HEK293 (cell line): Measurements from ENCODE around the gene NPIPB2.

Source experiments
- ELK4 ChIP-seq: IDR thresholded peaks from 2 replicates; pipeline ENCODE4 v1.6.1; 2011; ENCODE audit warnings: mild to moderate bottlenecking, low read depth, low read length, borderline replicate concordance
- FEZF1 ChIP-seq: fragments of 450-650 bp; formaldehyde crosslinking; IDR thresholded peaks from 2 replicates; pipeline ENCODE4 v1.5.1; 2016; ENCODE audit warnings: missing biosample characterization, missing genetic modification characterization
- GLI4 ChIP-seq: fragments of 450-650 bp; formaldehyde crosslinking; IDR thresholded peaks from 2 replicates; pipeline ENCODE4 v1.5.1; 2016; ENCODE audit warnings: missing biosample characterization, missing genetic modification characterization
- HIC1 ChIP-seq: fragments of 450-650 bp; formaldehyde crosslinking; IDR thresholded peaks from 2 replicates; pipeline ENCODE4 v1.5.1; 2016; ENCODE audit warnings: missing biosample characterization, missing genetic modification characterization
- KLF7 ChIP-seq: fragments of 450-650 bp; formaldehyde crosslinking; IDR thresholded peaks from 2 replicates; pipeline ENCODE4 v1.5.1; 2016; ENCODE audit warnings: missing biosample characterization, missing genetic modification characterization, borderline replicate concordance
- MZF1 ChIP-seq: fragments of 450-650 bp; formaldehyde crosslinking; IDR thresholded peaks from 2 replicates; pipeline ENCODE4 v1.5.1; 2017; ENCODE audit warnings: missing biosample characterization, missing genetic modification characterization, borderline replicate concordance
- RBAK ChIP-seq: fragments of 450-650 bp; formaldehyde crosslinking; IDR thresholded peaks from 2 replicates; pipeline ENCODE4 v1.5.1; 2016; ENCODE audit warnings: missing biosample characterization, missing genetic modification characterization
- SCRT2 ChIP-seq: fragments of 450-650 bp; formaldehyde crosslinking; IDR thresholded peaks from 2 replicates; pipeline ENCODE4 v1.5.1; 2016; ENCODE audit warnings: missing biosample characterization, missing genetic modification characterization
- SP7 ChIP-seq: fragments of 450-650 bp; formaldehyde crosslinking; IDR thresholded peaks from 2 replicates; pipeline ENCODE4 v1.5.1; 2016; ENCODE audit warnings: missing biosample characterization, missing genetic modification characterization
- YY2 ChIP-seq: fragments of 450-650 bp; formaldehyde crosslinking; IDR thresholded peaks from 2 replicates; pipeline ENCODE4 v1.5.1; 2016; ENCODE audit warnings: missing biosample characterization, missing genetic modification characterization
- ZBTB1 ChIP-seq: fragments of 450-650 bp; formaldehyde crosslinking; IDR thresholded peaks from 2 replicates; pipeline ENCODE4 v1.5.1; 2016; ENCODE audit warnings: missing biosample characterization, missing genetic modification characterization
- ZBTB26 ChIP-seq: fragments of 450-650 bp; formaldehyde crosslinking; optimal IDR thresholded peaks from 2 replicates; pipeline ENCODE3; 2016; ENCODE audit warnings: missing biosample characterization, mild to moderate bottlenecking, missing genetic modification characterization
- ZBTB44 ChIP-seq: fragments of 450-650 bp; IDR thresholded peaks from 2 replicates; pipeline ENCODE4 v1.5.1; 2018; ENCODE audit warnings: missing biosample characterization, mild to moderate bottlenecking, missing genetic modification characterization
- ZBTB6 ChIP-seq: fragments of 450-650 bp; formaldehyde crosslinking; IDR thresholded peaks from 2 replicates; pipeline ENCODE4 v1.5.1; 2017; ENCODE audit warnings: missing biosample characterization, missing genetic modification characterization
- ZNF112 ChIP-seq: fragments of 450-650 bp; formaldehyde crosslinking; IDR thresholded peaks from 2 replicates; pipeline ENCODE4 v1.5.0; 2017; ENCODE audit warnings: missing biosample characterization, missing genetic modification characterization
- ZNF169 ChIP-seq: fragments of 450-650 bp; formaldehyde crosslinking; IDR thresholded peaks from 2 replicates; pipeline ENCODE4 v1.5.1; 2016; ENCODE audit warnings: missing biosample characterization, missing genetic modification characterization
- ZNF19 ChIP-seq: fragments of 450-650 bp; formaldehyde crosslinking; IDR thresholded peaks from 2 replicates; pipeline ENCODE4; 2016; ENCODE audit warnings: missing biosample characterization, missing genetic modification characterization, low read depth
- ZNF202 ChIP-seq: fragments of 450-650 bp; formaldehyde crosslinking; IDR thresholded peaks from 2 replicates; pipeline ENCODE4 v1.5.1; 2016; ENCODE audit warnings: missing biosample characterization, missing genetic modification characterization, borderline replicate concordance
- ZNF239 ChIP-seq: fragments of 450-650 bp; formaldehyde crosslinking; IDR thresholded peaks from 2 replicates; pipeline ENCODE4 v1.5.1; 2016; ENCODE audit warnings: missing biosample characterization, missing genetic modification characterization
- ZNF266 ChIP-seq: fragments of 450-650 bp; formaldehyde crosslinking; IDR thresholded peaks from 2 replicates; pipeline ENCODE4 v1.5.1; 2016; ENCODE audit warnings: missing biosample characterization, missing genetic modification characterization, low read depth
- ZNF362 ChIP-seq: fragments of 450-650 bp; formaldehyde crosslinking; IDR thresholded peaks from 2 replicates; pipeline ENCODE4 v1.5.1; 2016; ENCODE audit warnings: missing biosample characterization, missing genetic modification characterization
- ZNF394 ChIP-seq: fragments of 450-650 bp; formaldehyde crosslinking; IDR thresholded peaks from 2 replicates; pipeline ENCODE4 v1.5.1; 2016; ENCODE audit warnings: missing biosample characterization, missing genetic modification characterization, mild to moderate bottlenecking, moderate library complexity, borderline replicate concordance
- ZNF423 ChIP-seq: fragments of 450-650 bp; formaldehyde crosslinking; IDR thresholded peaks from 2 replicates; pipeline ENCODE4 v1.5.1; 2016; ENCODE audit warnings: missing biosample characterization, missing genetic modification characterization
- ZNF514 ChIP-seq: fragments of 450-650 bp; formaldehyde crosslinking; IDR thresholded peaks from 2 replicates; pipeline ENCODE4 v1.5.1; 2016; ENCODE audit warnings: missing biosample characterization, missing genetic modification characterization
- ZNF530 ChIP-seq: fragments of 450-650 bp; formaldehyde crosslinking; IDR thresholded peaks from 2 replicates; pipeline ENCODE4 v1.5.1; 2016; ENCODE audit warnings: low read depth, missing biosample characterization, missing genetic modification characterization
- ZNF544 ChIP-seq: fragments of 450-650 bp; formaldehyde crosslinking; IDR thresholded peaks from 2 replicates; pipeline ENCODE4 v1.5.0; 2017; ENCODE audit warnings: missing biosample characterization, missing genetic modification characterization
- ZNF549 ChIP-seq: fragments of 450-650 bp; IDR thresholded peaks from 2 replicates; pipeline ENCODE4 v1.5.1; 2018; ENCODE audit warnings: missing biosample characterization, missing genetic modification characterization, mild to moderate bottlenecking, inconsistent platforms, moderate library complexity
- ZNF621 ChIP-seq: fragments of 450-650 bp; formaldehyde crosslinking; IDR thresholded peaks from 2 replicates; pipeline ENCODE4 v1.5.1; 2017; ENCODE audit warnings: missing biosample characterization, missing genetic modification characterization
- ZNF626 ChIP-seq: fragments of 450-650 bp; sonication (Bioruptor Pico); formaldehyde crosslinking; IDR thresholded peaks from 2 replicates; pipeline ENCODE4 v1.5.1; 2018; ENCODE audit warnings: missing biosample characterization, missing genetic modification characterization, inconsistent platforms
- ZNF658 ChIP-seq: fragments of 450-650 bp; formaldehyde crosslinking; IDR thresholded peaks from 2 replicates; pipeline ENCODE4; 2016; ENCODE audit warnings: missing biosample characterization, missing genetic modification characterization
- ZNF777 ChIP-seq: fragments of 450-650 bp; formaldehyde crosslinking; IDR thresholded peaks from 2 replicates; pipeline ENCODE4 v1.5.1; 2017; ENCODE audit warnings: missing biosample characterization, missing genetic modification characterization, borderline replicate concordance
- ZNF843 ChIP-seq: fragments of 450-650 bp; formaldehyde crosslinking; IDR thresholded peaks from 2 replicates; pipeline ENCODE4 v1.5.1; 2016; ENCODE audit warnings: missing biosample characterization, missing genetic modification characterization
- ZXDB ChIP-seq: fragments of 450-650 bp; formaldehyde crosslinking; IDR thresholded peaks from 2 replicates; pipeline ENCODE4 v1.5.1; 2016; ENCODE audit warnings: missing biosample characterization, missing genetic modification characterization

Gene NPIPB2

GRCh38 chr16:11915644-11916523, 26.0 kb downstream of the NPIPB2 start, which contains the start of gene GSPT1 (continued):
- TF ChIP-seq ZBTB6 (tag by site-specific recombination) (no peak), ZNF394 (peak; percentile 73; the same call in 1 of the 2 replicates), ZNF239 (tag by site-specific recombination) (no peak), ZNF843 (tag by site-specific recombination) (no peak; the same call in 1 of the 2 replicates), ZNF266 (tag by site-specific recombination) (no peak), MZF1 (tag by site-specific recombination) (no peak), ZNF549 (tag by site-specific recombination) (no peak), ZNF112 (tag by site-specific recombination) (no peak), ZNF530 (tag by site-specific recombination) (no peak), ZXDB (tag by site-specific recombination) (peak; percentile 98), FEZF1 (tag by site-specific recombination) (no peak), ZNF362 (tag by site-specific recombination) (no peak), ZNF777 (tag by site-specific recombination) (no peak), RBAK (tag by site-specific recombination) (no peak), ZNF202 (tag by site-specific recombination) (no peak), YY2 (tag by site-specific recombination) (peak; percentile 73), ZBTB26 (tag by site-specific recombination) (peak; percentile 73), ZNF544 (tag by site-specific recombination) (no peak), ZBTB1 (tag by site-specific recombination) (peak; percentile 50; the same call in 1 of the 2 replicates), GLI4 (tag by site-specific recombination) (no peak), KLF7 (tag by site-specific recombination) (peak; percentile 99), ZNF621 (tag by site-specific recombination) (no peak), ZNF423 (no peak), ZNF658 (tag by site-specific recombination) (no peak), ZNF19 (no peak), ZNF514 (no peak), ZNF169 (no peak), HIC1 (tag by site-specific recombination) (no peak), ELK4 (peak; percentile 95), SCRT2 (tag by site-specific recombination) (peak; percentile 78), SP7 (tag by site-specific recombination) (peak; percentile 90), ZNF626 (tag by site-specific recombination) (no peak), ZBTB44 (tag by site-specific recombination) (peak; percentile 85)
